Nephron (organoid): Measurements from ENCODE around the gene FRY.

Experiments
- H3K27ac Mint-ChIP-seq, 3 experiments: 2 replicates each; pipeline ENCODE4 v1.8.0; 2020; ENCODE audit warnings: mixed read lengths in 3 of 3, mild to moderate bottlenecking in 2 of 3, moderate library complexity in 1 of 3
- H3K27me3 Mint-ChIP-seq: 2 replicates; pipeline ENCODE4 v1.8.0; 2021; ENCODE audit warnings: low read depth, mild to moderate bottlenecking, moderate library complexity, mixed read lengths
- H3K36me3 Mint-ChIP-seq: 2 replicates; pipeline ENCODE4 v1.8.0; 2020; ENCODE audit warnings: low read depth, mixed read lengths
- H3K4me1 Mint-ChIP-seq: 2 replicates; pipeline ENCODE4 v1.8.0; 2020; ENCODE audit warnings: mixed read lengths
- H3K4me3 Mint-ChIP-seq, 3 experiments: 2 replicates each; pipeline ENCODE4 v1.8.0; 2020; ENCODE audit warnings: mild to moderate bottlenecking in 3 of 3, mixed read lengths in 3 of 3, moderate library complexity in 2 of 3
- H3K9me3 Mint-ChIP-seq: 2 replicates; pipeline ENCODE4 v1.8.0; 2020; ENCODE audit warnings: mixed read lengths
- TF ChIP-seq, protein P1 (sequence below), 3 experiments: fragments of 200-600 bp; sonication (generic); IDR thresholded peaks; one replicate each; pipeline ENCODE4 v1.5.0; 2021; ENCODE audit warnings: antibody characterized with exemption in 3 of 3; ENCODE audit not compliant: unreplicated experiment in 3 of 3

FRY gene

DNA sequence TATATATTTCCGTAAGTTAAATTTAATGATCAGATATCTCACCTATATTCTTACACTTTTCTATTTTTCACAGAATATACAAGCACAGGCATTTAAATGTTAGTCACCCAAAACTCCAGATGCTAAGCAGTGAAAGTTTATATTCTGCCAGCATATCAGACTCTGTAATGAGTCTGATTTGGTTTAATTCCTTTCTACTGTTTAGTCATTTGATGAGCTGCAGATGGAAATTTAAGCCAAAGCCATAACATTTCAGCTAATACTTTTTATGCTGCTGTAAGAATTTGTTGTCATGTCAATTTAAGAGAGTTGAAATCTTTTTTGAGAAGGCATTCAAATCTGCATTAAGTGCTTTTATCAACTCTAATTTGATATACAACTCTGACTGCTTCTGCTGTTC lies 8.0 kb downstream of the FRY start:
- H3K27ac Mint-ChIP-seq, result peak overlapping the region in 2 of 3 experiments; percentile 28 to 43
- H3K4me1 Mint-ChIP-seq, result peaks cover 57% of the 10 kb centered on the region
- TF ChIP-seq, protein P1, sequence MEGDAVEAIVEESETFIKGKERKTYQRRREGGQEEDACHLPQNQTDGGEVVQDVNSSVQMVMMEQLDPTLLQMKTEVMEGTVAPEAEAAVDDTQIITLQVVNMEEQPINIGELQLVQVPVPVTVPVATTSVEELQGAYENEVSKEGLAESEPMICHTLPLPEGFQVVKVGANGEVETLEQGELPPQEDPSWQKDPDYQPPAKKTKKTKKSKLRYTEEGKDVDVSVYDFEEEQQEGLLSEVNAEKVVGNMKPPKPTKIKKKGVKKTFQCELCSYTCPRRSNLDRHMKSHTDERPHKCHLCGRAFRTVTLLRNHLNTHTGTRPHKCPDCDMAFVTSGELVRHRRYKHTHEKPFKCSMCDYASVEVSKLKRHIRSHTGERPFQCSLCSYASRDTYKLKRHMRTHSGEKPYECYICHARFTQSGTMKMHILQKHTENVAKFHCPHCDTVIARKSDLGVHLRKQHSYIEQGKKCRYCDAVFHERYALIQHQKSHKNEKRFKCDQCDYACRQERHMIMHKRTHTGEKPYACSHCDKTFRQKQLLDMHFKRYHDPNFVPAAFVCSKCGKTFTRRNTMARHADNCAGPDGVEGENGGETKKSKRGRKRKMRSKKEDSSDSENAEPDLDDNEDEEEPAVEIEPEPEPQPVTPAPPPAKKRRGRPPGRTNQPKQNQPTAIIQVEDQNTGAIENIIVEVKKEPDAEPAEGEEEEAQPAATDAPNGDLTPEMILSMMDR (IDR thresholded peaks at IDR 0.05; ENCODE audit: unreplicated experiment in 3 of 3), result no peak
- no peaks in the 10 kb centered on the region for H3K36me3 Mint-ChIP-seq
- no peak overlapping the region for H3K4me3 Mint-ChIP-seq
- peaks cover under 1% of the 10 kb centered on the region for H3K27me3 Mint-ChIP-seq
- no peaks in the 10 kb centered on the region for H3K9me3 Mint-ChIP-seq

DNA sequence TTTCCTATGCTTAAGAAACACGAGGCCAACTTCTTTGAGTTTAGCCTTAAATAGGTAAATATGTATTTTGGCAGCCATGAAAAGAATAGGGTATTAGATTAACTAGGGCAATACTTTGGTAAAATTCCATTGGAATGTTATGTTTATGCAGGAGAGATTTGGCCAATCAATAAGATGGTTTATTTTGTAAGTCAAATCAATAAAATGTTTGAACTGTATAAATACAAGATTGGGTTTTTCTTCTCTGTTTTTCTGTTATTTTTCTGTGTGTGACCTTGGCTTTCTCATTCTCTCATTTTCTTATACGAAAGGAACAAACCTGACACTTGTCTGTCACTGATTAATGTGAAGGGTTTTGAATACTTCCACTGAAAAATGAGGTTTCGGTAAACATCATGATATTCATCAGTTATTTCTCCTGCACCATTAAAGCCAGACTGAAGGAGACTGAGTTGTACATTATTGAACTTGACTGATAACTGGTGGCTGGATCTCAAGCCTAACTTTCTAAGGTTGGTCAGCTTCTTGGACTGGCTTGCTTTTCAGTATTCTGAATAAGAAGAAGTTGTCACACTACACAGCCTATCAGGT lies 8.6 kb downstream of the FRY start:
- H3K4me3 Mint-ChIP-seq, result no peak overlapping the region
- H3K27me3 Mint-ChIP-seq, result no peaks in the 10 kb centered on the region
- peak overlapping the region; percentile 21 to 70 (median 56) for H3K27ac Mint-ChIP-seq
- no peaks in the 10 kb centered on the region for H3K36me3 Mint-ChIP-seq
- TF ChIP-seq, protein P1 (IDR thresholded peaks at IDR 0.05; ENCODE audit: unreplicated experiment in 3 of 3), result no peak
- peaks cover 59% of the 10 kb centered on the region for H3K4me1 Mint-ChIP-seq
- no peaks in the 10 kb centered on the region for H3K9me3 Mint-ChIP-seq

DNA sequence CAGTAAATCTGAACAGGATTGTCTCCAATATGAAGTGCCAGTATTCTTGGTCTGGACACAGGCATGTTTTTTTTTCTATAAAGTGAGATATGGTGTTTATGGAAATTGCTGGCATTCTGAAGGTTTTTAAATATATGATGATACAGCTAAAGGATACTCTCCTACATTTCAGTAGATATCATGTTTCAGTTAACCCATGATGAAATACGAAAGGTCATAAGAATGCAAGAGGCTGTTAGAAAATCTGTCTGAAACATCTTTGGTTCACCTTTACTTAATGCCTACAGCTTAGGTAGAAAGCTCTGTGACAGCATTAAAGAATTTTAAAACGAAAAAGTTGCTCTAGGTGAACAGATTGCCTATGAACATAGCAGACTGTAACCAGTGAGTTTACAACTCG lies 9.1 kb downstream of the FRY start:
- Mint-ChIP-seq H3K36me3 (no peaks in the 10 kb centered on the region), H3K27me3 (no peaks in the 10 kb centered on the region), H3K27ac (peak overlapping the region in 2 of 3 experiments; percentile 56 to 70), H3K9me3 (no peaks in the 10 kb centered on the region), H3K4me3 (no peak overlapping the region), H3K4me1 (peaks cover 62% of the 10 kb centered on the region)
- TF ChIP-seq, protein P1 (IDR thresholded peaks at IDR 0.05; ENCODE audit: unreplicated experiment in 3 of 3), result no peak

DNA sequence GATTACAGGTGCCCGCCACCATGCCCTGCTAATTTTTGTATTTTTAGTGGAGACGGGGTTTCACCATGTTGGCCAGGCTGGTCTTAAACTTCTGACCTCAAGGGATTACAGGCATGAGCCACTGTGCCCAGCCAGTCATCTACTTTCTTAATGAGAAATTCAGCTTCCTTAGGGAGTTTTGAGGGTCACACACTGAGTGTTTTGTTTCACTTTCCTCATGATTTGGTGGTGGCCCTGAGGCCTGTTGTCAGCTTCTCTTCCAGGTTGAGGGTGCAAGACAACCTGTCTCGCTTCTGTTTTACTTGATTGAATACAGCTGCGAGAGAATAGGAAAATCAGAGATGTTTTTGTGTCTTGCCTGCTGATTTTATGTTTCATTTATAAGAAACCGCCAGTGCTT lies 9.9 kb downstream of the FRY start:
- H3K27me3 Mint-ChIP-seq, result no peaks in the 10 kb centered on the region
- no peaks in the 10 kb centered on the region for H3K36me3 Mint-ChIP-seq
- H3K9me3 Mint-ChIP-seq, result no peaks in the 10 kb centered on the region
- peaks cover 60% of the 10 kb centered on the region for H3K4me1 Mint-ChIP-seq
- H3K27ac Mint-ChIP-seq, result no peak overlapping the region
- no peak overlapping the region for H3K4me3 Mint-ChIP-seq
- TF ChIP-seq, protein P1 (IDR thresholded peaks at IDR 0.05; ENCODE audit: unreplicated experiment in 3 of 3), result no peak

DNA sequence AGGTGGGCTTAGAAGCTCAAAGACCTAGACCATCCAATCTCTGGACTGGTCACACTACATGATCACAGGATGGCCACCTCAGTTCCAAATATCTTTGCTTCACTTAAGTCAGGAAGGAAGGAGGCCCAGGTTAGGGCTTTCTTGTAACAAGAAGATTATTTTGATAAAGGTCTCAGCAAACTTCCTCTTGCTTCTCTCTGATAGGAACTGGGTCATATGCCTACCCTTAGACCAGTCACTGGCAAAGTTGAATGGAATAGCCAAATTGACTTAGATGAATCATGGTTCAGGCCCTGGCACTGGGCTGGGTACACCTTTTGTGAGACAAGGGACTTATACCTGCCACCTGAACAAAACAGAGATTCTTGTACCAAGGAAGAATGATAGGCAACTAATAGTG lies 11.0 kb downstream of the FRY start:
- H3K27me3 Mint-ChIP-seq, result no peaks in the 10 kb centered on the region
- no peak overlapping the region for H3K4me3 Mint-ChIP-seq
- peaks cover 53% of the 10 kb centered on the region for H3K4me1 Mint-ChIP-seq

More for the DNA sequence above, 11.0 kb downstream of the FRY start:
- H3K36me3 Mint-ChIP-seq, result no peaks in the 10 kb centered on the region
- H3K27ac Mint-ChIP-seq, result peak overlapping the region in 1 of 3 experiments; percentile 15
- TF ChIP-seq, protein P1 (IDR thresholded peaks at IDR 0.05; ENCODE audit: unreplicated experiment in 3 of 3), result no peak
- H3K9me3 Mint-ChIP-seq, result no peaks in the 10 kb centered on the region
